Neural cell (in vitro differentiated cells): ENCODE data around the gene SLX4IP. TPM values are rescaled to one million over a fixed set of nuclear protein-coding genes. Genes with fewer than 3 reads are reported as not detected.

Experiments used
- H2AFZ ChIP-seq: fragments of 200-600, 300-800 bp; sonication (generic), shearing (Covaris generic); 2 replicates; pipeline ENCODE4 v1.6.0; 2014; ENCODE audit warnings: low read depth, mild to moderate bottlenecking, antibody characterized with exemption, low read length, moderate library complexity
- H3F3A ChIP-seq: fragments of 200-600 bp; shearing (Covaris generic); 2 replicates; pipeline ENCODE4 v1.6.1; 2016; ENCODE audit warnings: mild to moderate bottlenecking, moderate library complexity, mixed read lengths, antibody characterized with exemption, low read length; ENCODE audit not compliant: insufficient read depth, poor library complexity, severe bottlenecking
- H3K27ac ChIP-seq: fragments of 200-600, 300-800 bp; sonication (generic), shearing (Covaris generic); 2 replicates; pipeline ENCODE4 v1.5.1; 2014; ENCODE audit warnings: mild to moderate bottlenecking, low read length, moderate library complexity
- H3K27me3 ChIP-seq: fragments of 300-800, 200-600 bp; sonication (generic), shearing (Covaris generic); 2 replicates; pipeline ENCODE4 v1.6.0; 2014; ENCODE audit warnings: mild to moderate bottlenecking, low read depth, low read length, moderate library complexity; ENCODE audit not compliant: insufficient read depth
- H3K36me3 ChIP-seq: fragments of 300-800, 200-600 bp; sonication (generic), shearing (Covaris generic); 2 replicates; pipeline ENCODE4 v1.5.1; 2014; ENCODE audit warnings: mild to moderate bottlenecking, antibody characterized with exemption, low read length, moderate library complexity; ENCODE audit not compliant: insufficient read depth
- H3K4me2 ChIP-seq: fragments of 300-800, 200-600 bp; sonication (generic), shearing (Covaris generic); 2 replicates; pipeline ENCODE4 v1.6.0; 2014; ENCODE audit warnings: mild to moderate bottlenecking, low read length
- H3K4me3 ChIP-seq: fragments of 300-800, 200-600 bp; sonication (generic), shearing (Covaris generic); 2 replicates; pipeline ENCODE4 v1.5.1; 2014; ENCODE audit warnings: mild to moderate bottlenecking, low read length, moderate library complexity
- H3K79me2 ChIP-seq: fragments of 200-600 bp; shearing (Covaris generic); replicated peaks from 2 replicates; pipeline ENCODE4 v1.6.0; 2014; ENCODE audit warnings: mild to moderate bottlenecking, low read length, moderate library complexity; ENCODE audit not compliant: insufficient read depth
- H3K9ac ChIP-seq: fragments of 300-800, 200-600 bp; sonication (generic), shearing (Covaris generic); 2 replicates; pipeline ENCODE4 v1.6.1; 2016; ENCODE audit warnings: mild to moderate bottlenecking, low read length, mixed read lengths
- H3K9me2 ChIP-seq: fragments of 200-600 bp; shearing (Covaris generic); 2 replicates; pipeline ENCODE4 v1.6.1; 2016; ENCODE audit warnings: mild to moderate bottlenecking, low read length, mixed read lengths; ENCODE audit not compliant: insufficient read depth
- H3K9me3 ChIP-seq: fragments of 200-600, 300-800 bp; sonication (generic), shearing (Covaris generic); 2 replicates; pipeline ENCODE4 v1.6.1; 2016; ENCODE audit warnings: mild to moderate bottlenecking, mixed run types, low read length, moderate library complexity, mixed read lengths
- H4K20me1 ChIP-seq: fragments of 200-600 bp; shearing (Covaris generic); 2 replicates; pipeline ENCODE4 v1.6.1; 2016; ENCODE audit warnings: mild to moderate bottlenecking, mixed run types; ENCODE audit not compliant: insufficient read depth
- CTCF ChIP-seq: fragments of 450-650 bp; IDR thresholded peaks from 2 replicates; pipeline ENCODE4 v1.5.1; 2014; ENCODE audit warnings: antibody characterized with exemption, mild to moderate bottlenecking, moderate library complexity; ENCODE audit not compliant: poor library complexity, severe bottlenecking
- EP300 ChIP-seq: fragments of 450-650 bp; conservative IDR thresholded peaks from 2 replicates; pipeline ENCODE4 v1.6.1; 2014; ENCODE audit warnings: antibody characterized with exemption, mild to moderate bottlenecking, moderate library complexity; ENCODE audit not compliant: poor library complexity, severe bottlenecking
- EZH2 ChIP-seq: fragments of 200-600, 300-800 bp; shearing (Covaris generic), sonication (generic); IDR thresholded peaks from 2 replicates; pipeline ENCODE4 v1.6.1; 2014; ENCODE audit warnings: antibody characterized with exemption, low read length, borderline replicate concordance, mild to moderate bottlenecking; ENCODE audit not compliant: insufficient read depth, poor library complexity, severe bottlenecking
- MXI1 ChIP-seq: fragments of 450-650 bp; conservative IDR thresholded peaks from 2 replicates; pipeline ENCODE4 v1.6.1; 2014; ENCODE audit warnings: antibody characterized with exemption, mild to moderate bottlenecking; ENCODE audit not compliant: poor library complexity, severe bottlenecking
- POLR2AphosphoS5 ChIP-seq: IDR thresholded peaks from 2 replicates; pipeline ENCODE4 v1.6.1; 2012
- RAD21 ChIP-seq: fragments of 450-650 bp; conservative IDR thresholded peaks from 2 replicates; pipeline ENCODE4 v1.6.1; 2014; ENCODE audit warnings: antibody characterized with exemption, mild to moderate bottlenecking, moderate library complexity
- REST ChIP-seq: IDR thresholded peaks from 2 replicates; pipeline ENCODE4 v1.6.1; 2012; ENCODE audit warnings: borderline replicate concordance
- SMC3 ChIP-seq: fragments of 450-650 bp; conservative IDR thresholded peaks from 2 replicates; pipeline ENCODE4 v1.6.1; 2014; ENCODE audit warnings: antibody characterized with exemption, mild to moderate bottlenecking, moderate library complexity; ENCODE audit not compliant: poor library complexity
- TAF1 ChIP-seq: IDR thresholded peaks from 2 replicates; pipeline ENCODE4 v1.6.1; 2012; ENCODE audit warnings: low read depth
- polyA plus RNA-seq: library from polyadenylated mRNA; depleted of rRNA; stranded (reverse); fragments of >200 nt; gene quantifications from 2 replicates; pipeline ENCODE4 v1.2.3, GENCODE V29; 2014

SLX4IP gene
- polyA plus RNA-seq, 1 donor from 2014 or later = 6.4 TPM

GRCh38 chr20:10642856-10643559, 207.9 kb downstream of the SLX4IP start:
- no peaks in the 10 kb centered on the region for H3K9me3 ChIP-seq
- no peak overlapping the region for H3K4me2 ChIP-seq
- no peak overlapping the region for H3K9ac ChIP-seq
- H3K9me2 ChIP-seq = no peaks in the 10 kb centered on the region
- no peaks in the 10 kb centered on the region for H3K27me3 ChIP-seq
- no peak overlapping the region for H2AFZ ChIP-seq
- peaks cover 34% of the 10 kb centered on the region for H3K36me3 ChIP-seq
- H3K79me2 ChIP-seq = no peaks in the 10 kb centered on the region
- no peak overlapping the region for H3K4me3 ChIP-seq
- no peak overlapping the region for H3K27ac ChIP-seq
- TF ChIP-seq CTCF (no peak), MXI1 (no peak), EP300 (no peak), RAD21 (no peak), REST (no peak), SMC3 (no peak), TAF1 (no peak), EZH2 (no peak), POLR2AphosphoS5 (no peak)
- no peaks in the 10 kb centered on the region for H4K20me1 ChIP-seq
- no peaks in the 10 kb centered on the region for H3F3A ChIP-seq

GRCh38 chr20:10643560-10643873, 208.4 kb downstream of the SLX4IP start:
- Histone ChIP-seq H3K4me3 (no peak overlapping the region), H3K36me3 (peaks cover 35% of the 10 kb centered on the region), H3F3A (no peaks in the 10 kb centered on the region), H3K27me3 (no peaks in the 10 kb centered on the region), H3K79me2 (no peaks in the 10 kb centered on the region), H4K20me1 (no peaks in the 10 kb centered on the region), H2AFZ (no peak overlapping the region), H3K4me2 (no peak overlapping the region), H3K9me2 (no peaks in the 10 kb centered on the region), H3K9ac (no peak overlapping the region), H3K9me3 (no peaks in the 10 kb centered on the region), H3K27ac (no peak overlapping the region)
- no peak for TF ChIP-seq MXI1
